ES-I3 (cell line): Measurements from ENCODE around the gene APBB1IP.
"Not testable (repeated sequence)": the region's sequence is repeated elsewhere in the genome, so short reads cannot be mapped to it uniquely, and the experiment has no call there.

Experiments used
- H3K36me3 ChIP-seq: 2 replicates; pipeline ENCODE4 v1.6.1; 2013; ENCODE audit warnings: mild to moderate bottlenecking, low read length, control low read depth, moderate library complexity; ENCODE audit not compliant: insufficient read depth
- H3K4me1 ChIP-seq: 2 replicates; pipeline ENCODE4 v1.6.1; 2013; ENCODE audit warnings: mild to moderate bottlenecking, control low read depth, low read length; ENCODE audit not compliant: insufficient read depth
- H3K9ac ChIP-seq: 2 replicates; pipeline ENCODE4 v1.6.1; 2013; ENCODE audit warnings: low read depth, mild to moderate bottlenecking, low read length, moderate library complexity
- H3K9me3 ChIP-seq: 2 replicates; pipeline ENCODE4 v1.6.1; 2013; ENCODE audit warnings: mild to moderate bottlenecking, low read length, moderate library complexity; ENCODE audit not compliant: control insufficient read depth, insufficient read depth

APBB1IP gene

GRCh38 chr10:26437637-26438461 is at the start of gene APBB1IP:
Gene APBB1IP, plus strand, starts transcription at chr10:26438341. Its CDS starts 53,986 bp downstream, at chr10:26492327.
- H3K9ac ChIP-seq, result peak within 1 kb of the TSS; percentile 42; the same call in 1 of the 2 replicates
- no peaks in the 10 kb centered on the region for H3K36me3 ChIP-seq
- no peaks in the 10 kb centered on the region for H3K4me1 ChIP-seq
- H3K9me3 ChIP-seq, result no peaks in the 10 kb centered on the region

DNA sequence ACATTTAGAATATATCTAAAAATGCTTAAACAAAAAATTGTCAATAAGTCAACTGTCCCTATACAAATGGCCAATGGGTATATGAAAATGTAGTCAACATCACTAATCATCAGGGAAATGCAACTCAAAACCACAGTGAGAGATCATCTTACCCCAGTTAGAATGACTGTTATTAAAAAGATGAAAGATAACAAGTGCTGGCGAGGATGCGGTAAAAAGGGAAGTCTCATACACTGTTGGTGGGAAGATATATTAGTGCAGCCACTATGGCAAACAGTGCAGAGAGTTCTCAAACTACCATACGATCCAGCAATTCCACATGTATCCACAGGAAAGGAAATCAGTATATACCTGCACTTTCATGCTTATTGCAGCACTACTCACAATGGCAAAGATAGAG is 48.6 kb upstream of the APBB1IP start:
- no peaks in the 10 kb centered on the region for H3K9me3 ChIP-seq
- H3K36me3 ChIP-seq, result no peaks in the 10 kb centered on the region
- no peak overlapping the region for H3K9ac ChIP-seq
- no peaks in the 10 kb centered on the region for H3K4me1 ChIP-seq

DNA sequence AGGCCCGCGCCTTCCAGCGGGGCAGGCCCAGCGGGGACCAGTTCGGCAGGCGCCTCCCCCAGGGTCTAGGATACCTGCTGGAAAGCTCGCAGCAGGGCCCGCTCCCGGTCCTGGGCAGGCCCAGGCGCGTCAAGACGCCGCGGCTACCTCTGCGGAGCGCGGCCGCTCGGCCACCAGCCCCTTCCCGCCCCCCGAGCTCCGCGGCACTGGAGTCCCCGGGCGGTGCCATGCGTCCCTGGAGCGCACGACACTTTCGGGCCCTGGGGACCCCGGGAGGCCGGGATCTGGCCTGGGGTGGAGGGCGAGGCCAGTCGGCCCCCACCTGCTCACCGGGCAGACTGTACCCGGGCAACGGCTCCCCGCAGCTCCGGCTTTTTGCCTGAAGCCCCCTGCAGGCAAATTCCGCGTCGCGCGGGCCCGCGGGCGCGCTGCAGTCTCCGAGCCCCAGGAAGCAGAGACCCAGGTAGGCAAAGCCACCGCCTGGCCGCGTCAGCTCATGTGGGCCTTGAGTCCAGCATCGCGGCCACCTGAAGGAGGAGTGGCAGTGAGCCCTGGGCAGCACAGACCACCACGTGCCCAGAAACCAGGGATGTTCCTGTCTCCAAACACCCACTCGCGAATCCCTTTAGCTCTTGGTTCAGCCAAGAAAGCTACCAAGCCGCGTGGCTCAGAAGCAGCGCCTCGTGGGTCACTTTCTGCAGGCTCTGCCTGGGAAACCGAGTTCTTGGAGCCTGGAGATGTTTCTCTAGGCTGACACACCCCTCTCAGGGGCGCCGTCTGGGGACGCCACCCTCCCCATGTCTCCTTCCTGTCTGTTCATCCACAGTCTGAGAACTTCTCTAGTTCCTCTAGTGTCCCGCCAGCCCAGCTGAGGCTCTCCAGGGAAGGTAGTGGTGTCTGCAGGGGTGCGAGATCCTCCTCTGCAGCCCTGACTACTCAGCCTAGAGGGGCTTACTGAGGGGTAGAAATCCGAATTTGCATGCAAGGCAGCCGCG is 46.1 kb upstream of the APBB1IP start:
- no peaks in the 10 kb centered on the region for H3K36me3 ChIP-seq
- H3K4me1 ChIP-seq, result no peaks in the 10 kb centered on the region
- H3K9me3 ChIP-seq, result no peaks in the 10 kb centered on the region
- peak overlapping the region; percentile 46; the same call in 1 of the 2 replicates for H3K9ac ChIP-seq

- H3K4me1 ChIP-seq, H3K9ac ChIP-seq, H3K9me3 ChIP-seq, H3K36me3 ChIP-seq: not testable (repeated sequence)
Observed at GRCh38 chr10:26398353-26398752, 39.8 kb upstream of the APBB1IP start.

DNA sequence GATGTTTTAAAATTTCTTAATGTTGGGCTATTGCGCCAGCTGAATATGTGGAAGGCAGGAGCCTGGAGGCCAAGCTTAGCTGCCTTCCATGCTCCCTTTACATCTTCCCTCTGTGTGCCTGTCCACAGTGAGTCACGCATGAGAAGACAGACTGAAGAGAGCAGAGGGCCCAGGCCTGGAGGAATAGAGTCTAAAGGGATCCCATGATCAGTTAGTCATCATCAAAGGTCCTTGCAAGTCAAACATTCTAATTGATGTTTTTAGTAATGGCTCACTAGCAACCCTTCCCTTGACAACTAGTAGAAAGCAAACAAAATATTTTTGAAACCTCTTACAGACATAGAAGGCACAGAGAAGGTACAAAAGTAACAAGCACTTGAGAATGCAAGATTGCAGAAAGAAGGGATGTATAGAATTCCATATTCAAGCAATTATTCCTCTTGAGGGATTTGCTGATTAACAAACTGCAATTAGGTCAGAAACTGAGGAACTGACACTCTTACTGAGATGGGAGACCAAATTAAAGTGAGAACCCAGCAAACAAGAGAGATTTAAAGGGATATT is 30.7 kb upstream of the APBB1IP start:
- no peak overlapping the region for H3K9ac ChIP-seq
- no peaks in the 10 kb centered on the region for H3K36me3 ChIP-seq
- H3K4me1 ChIP-seq, result no peaks in the 10 kb centered on the region

DNA sequence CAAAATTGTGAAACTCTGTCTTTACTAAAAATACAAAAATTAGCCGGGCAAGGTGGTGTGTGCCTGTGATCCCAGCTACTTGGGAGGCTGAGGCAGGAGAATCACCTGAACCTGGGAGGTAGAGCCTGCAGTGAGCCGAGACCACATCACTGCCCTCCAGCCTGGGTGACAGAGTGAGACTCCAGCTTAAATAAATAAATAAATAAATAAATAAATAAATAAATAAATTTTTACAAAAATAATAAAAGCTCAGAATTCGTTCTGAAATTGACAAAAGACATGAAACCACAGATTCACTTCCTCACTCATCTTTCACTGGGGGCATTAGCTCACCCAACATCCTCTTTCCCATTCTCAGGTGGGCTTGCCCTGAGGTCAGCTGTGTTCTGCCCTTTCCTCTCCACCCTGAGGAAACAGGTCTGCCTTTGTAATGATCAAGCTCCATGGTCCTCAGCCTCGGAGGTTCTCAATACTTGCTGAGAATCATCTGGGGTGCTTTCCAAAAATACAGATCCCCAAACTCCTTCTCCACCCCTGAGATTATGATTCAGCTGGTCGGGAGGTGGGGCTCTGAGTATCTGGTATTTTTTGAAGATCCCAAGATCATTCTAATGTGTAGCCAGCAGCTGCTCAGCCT is 29.2 kb upstream of the APBB1IP start:
- H3K9me3 ChIP-seq, result no peaks in the 10 kb centered on the region
- no peak overlapping the region for H3K9ac ChIP-seq
- no peaks in the 10 kb centered on the region for H3K36me3 ChIP-seq
- no peaks in the 10 kb centered on the region for H3K4me1 ChIP-seq

More for the DNA sequence above, 30.7 kb upstream of the APBB1IP start:
- H3K9me3 ChIP-seq, result no peaks in the 10 kb centered on the region

- no peaks in the 10 kb centered on the region for H3K36me3 ChIP-seq
- H3K4me1 ChIP-seq, result no peaks in the 10 kb centered on the region
- H3K9me3 ChIP-seq, result no peaks in the 10 kb centered on the region
- no peak overlapping the region for H3K9ac ChIP-seq
Observed at GRCh38 chr10:26410356-26410755, 27.8 kb upstream of the APBB1IP start.

DNA sequence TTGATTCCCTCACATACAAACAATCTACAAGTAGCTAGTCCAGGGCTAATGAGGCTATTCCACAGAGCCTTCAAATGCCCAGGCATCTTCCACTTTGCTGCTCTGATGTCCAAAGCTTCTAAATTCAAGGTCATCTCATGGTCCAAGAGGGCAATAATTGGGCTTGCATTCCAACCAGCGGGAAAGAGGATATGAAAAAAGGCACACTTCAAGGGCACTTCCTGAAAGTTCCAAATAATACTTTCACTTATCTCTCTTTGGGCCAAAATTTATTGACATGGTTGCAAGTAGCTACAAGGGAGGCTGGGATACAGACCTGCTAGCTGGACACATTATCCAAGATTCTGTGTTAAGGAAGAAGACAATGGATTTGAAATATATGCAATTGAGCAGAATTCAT is 25.2 kb upstream of the APBB1IP start:
- H3K36me3 ChIP-seq, result no peaks in the 10 kb centered on the region
- no peaks in the 10 kb centered on the region for H3K4me1 ChIP-seq

GRCh38 chr10:26413375-26413774 is 24.8 kb upstream of the APBB1IP start:
- Histone ChIP-seq H3K36me3 (no peaks in the 10 kb centered on the region), H3K4me1 (no peaks in the 10 kb centered on the region), H3K9me3 (no peaks in the 10 kb centered on the region; the same call in 1 of the 2 replicates), H3K9ac (no peak overlapping the region)

More for the DNA sequence above, 25.2 kb upstream of the APBB1IP start:
- no peak overlapping the region for H3K9ac ChIP-seq
- no peaks in the 10 kb centered on the region; the same call in 1 of the 2 replicates for H3K9me3 ChIP-seq

GRCh38 chr10:26417136-26417535 is 21.0 kb upstream of the APBB1IP start:
- Histone ChIP-seq H3K4me1 (no peaks in the 10 kb centered on the region), H3K9me3 (no peaks in the 10 kb centered on the region; the same call in 1 of the 2 replicates), H3K36me3 (no peaks in the 10 kb centered on the region), H3K9ac (no peak overlapping the region)

GRCh38 chr10:26422977-26423376 is 15.2 kb upstream of the APBB1IP start:
- Histone ChIP-seq H3K4me1 (no peaks in the 10 kb centered on the region), H3K9me3 (peaks cover 3% of the 10 kb centered on the region), H3K9ac (no peak overlapping the region), H3K36me3 (no peaks in the 10 kb centered on the region)

DNA sequence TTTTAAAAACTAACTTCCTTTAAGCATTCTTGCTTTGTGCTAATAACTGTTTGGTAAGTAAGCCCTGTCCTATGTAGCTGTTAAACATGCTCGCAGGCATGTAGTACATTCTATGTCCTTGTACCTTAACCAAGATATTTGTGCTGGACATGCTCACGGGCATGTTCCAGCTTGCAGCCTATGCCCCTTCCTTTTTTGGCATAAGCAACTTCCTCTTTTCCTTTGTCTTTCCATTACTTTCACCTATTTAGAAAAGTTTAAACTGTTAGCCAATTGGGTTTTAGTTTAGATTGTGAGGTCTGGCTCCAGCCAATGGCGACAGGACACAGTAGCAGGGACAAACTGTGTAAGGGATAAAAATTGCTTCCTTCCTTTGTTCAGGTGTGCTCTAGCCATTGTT is 14.4 kb upstream of the APBB1IP start:
- H3K9me3 ChIP-seq, result peaks cover 3% of the 10 kb centered on the region

DNA sequence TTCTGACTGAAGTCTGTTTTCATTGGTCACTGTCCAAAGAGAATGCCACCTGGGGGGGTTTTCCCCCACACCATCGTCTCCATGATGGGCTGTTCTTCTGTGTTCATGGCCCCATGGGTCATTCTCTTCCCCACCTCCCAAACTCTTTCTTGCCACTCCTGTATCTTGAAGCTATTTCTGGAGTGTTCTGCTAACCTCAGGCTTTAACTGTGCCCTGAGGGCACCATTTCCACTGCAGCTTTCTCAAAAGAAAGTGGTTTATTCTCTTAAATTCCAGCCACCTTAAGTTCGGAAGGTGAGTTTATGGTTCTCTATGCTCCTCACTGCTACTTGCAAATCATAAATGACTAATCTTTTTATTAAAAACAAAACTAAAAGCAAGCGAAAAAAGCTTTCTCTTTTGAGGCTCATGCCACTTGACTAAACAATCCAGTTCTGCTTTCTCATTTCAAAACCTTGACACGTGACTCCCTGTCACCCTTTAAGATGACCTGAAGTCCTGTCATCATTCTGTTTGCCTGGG is 7.4 kb upstream of the APBB1IP start:
- Histone ChIP-seq H3K9me3 (no peaks in the 10 kb centered on the region; the same call in 1 of the 2 replicates), H3K9ac (no peak overlapping the region), H3K4me1 (no peaks in the 10 kb centered on the region), H3K36me3 (no peaks in the 10 kb centered on the region)

More for the DNA sequence above, 14.4 kb upstream of the APBB1IP start:
- H3K4me1 ChIP-seq, result no peaks in the 10 kb centered on the region
- H3K36me3 ChIP-seq, result no peaks in the 10 kb centered on the region
- no peak overlapping the region for H3K9ac ChIP-seq
